ENCODE measurements around the gene ATG9B.
"Not testable (repeated sequence)": the region's sequence is repeated elsewhere in the genome, so short reads cannot be mapped to it uniquely, and the experiment has no call there.

ATG9B gene

DNA sequence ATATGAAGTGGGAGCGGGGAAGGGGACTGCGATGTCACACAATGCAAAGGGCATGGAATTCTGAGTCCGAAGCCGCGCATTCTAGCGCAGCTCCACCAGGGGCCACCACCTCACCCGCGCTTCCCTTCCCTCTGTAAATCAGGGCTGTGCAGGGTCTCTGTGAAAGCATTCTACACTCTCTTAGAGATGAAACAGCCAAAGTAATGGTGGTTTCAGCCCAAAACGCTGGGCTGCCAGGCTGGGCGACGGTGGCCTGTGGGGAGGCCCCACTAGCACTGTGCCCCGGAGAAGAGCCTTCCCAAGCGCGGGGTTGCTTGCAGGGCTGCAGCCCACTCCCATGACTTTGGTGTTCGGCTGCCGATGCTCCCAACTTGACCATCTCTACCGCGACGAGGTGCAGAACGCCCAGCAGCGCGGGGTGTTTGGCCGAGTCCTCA is 11.4 kb downstream of the ATG9B start:
- H3K4me1 ChIP-seq (ENCODE audit: low read length) = peaks cover 8% of the 10 kb centered on the region; the same call in 1 of the 2 replicates
- no peaks in the 10 kb centered on the region for H3K36me3 ChIP-seq (replicated peaks; ENCODE audit: insufficient read depth, low read length)
- no peak overlapping the region for H3K4me3 ChIP-seq (ENCODE audit: low read length)
- TF ChIP-seq EZH2 (optimal IDR thresholded peaks at IDR 0.05; ENCODE audit: low read depth, low read length) = no peak
- TF ChIP-seq, protein P1, sequence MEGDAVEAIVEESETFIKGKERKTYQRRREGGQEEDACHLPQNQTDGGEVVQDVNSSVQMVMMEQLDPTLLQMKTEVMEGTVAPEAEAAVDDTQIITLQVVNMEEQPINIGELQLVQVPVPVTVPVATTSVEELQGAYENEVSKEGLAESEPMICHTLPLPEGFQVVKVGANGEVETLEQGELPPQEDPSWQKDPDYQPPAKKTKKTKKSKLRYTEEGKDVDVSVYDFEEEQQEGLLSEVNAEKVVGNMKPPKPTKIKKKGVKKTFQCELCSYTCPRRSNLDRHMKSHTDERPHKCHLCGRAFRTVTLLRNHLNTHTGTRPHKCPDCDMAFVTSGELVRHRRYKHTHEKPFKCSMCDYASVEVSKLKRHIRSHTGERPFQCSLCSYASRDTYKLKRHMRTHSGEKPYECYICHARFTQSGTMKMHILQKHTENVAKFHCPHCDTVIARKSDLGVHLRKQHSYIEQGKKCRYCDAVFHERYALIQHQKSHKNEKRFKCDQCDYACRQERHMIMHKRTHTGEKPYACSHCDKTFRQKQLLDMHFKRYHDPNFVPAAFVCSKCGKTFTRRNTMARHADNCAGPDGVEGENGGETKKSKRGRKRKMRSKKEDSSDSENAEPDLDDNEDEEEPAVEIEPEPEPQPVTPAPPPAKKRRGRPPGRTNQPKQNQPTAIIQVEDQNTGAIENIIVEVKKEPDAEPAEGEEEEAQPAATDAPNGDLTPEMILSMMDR (IDR thresholded peaks at IDR 0.05; ENCODE audit: low read length) = peak; percentile 61
- no peaks in the 10 kb centered on the region for H3K9me3 ChIP-seq (replicated peaks; ENCODE audit: insufficient read depth, low read length)
- no peak for DNase-seq
- H3K27me3 ChIP-seq (replicated peaks; ENCODE audit: insufficient read depth, low read length) = peaks cover 42% of the 10 kb centered on the region
- H3K79me2 ChIP-seq (ENCODE audit: low read length) = no peaks in the 10 kb centered on the region
- H3K27ac ChIP-seq (ENCODE audit: low read length) = no peak overlapping the region
- H3K9ac ChIP-seq (ENCODE audit: low read length) = no peak overlapping the region
- no peak overlapping the region; the same call in 1 of the 2 replicates for H2AFZ ChIP-seq (ENCODE audit: low read length)
- H3F3A ChIP-seq (ENCODE audit: insufficient read depth, low read length) = 0 out of 2 replicates have a peak, but pooled peaks cover 4% of the 10 kb centered on the region
- no peaks in the 10 kb centered on the region for H4K20me1 ChIP-seq (ENCODE audit: insufficient read depth, low read length)
- peak overlapping the region; percentile 88; the same call in 1 of the 2 replicates for H3K4me2 ChIP-seq (ENCODE audit: low read depth, low read length)
- H3K9me2 ChIP-seq (replicated peaks; ENCODE audit: insufficient read depth, low read length) = no peaks in the 10 kb centered on the region

DNA sequence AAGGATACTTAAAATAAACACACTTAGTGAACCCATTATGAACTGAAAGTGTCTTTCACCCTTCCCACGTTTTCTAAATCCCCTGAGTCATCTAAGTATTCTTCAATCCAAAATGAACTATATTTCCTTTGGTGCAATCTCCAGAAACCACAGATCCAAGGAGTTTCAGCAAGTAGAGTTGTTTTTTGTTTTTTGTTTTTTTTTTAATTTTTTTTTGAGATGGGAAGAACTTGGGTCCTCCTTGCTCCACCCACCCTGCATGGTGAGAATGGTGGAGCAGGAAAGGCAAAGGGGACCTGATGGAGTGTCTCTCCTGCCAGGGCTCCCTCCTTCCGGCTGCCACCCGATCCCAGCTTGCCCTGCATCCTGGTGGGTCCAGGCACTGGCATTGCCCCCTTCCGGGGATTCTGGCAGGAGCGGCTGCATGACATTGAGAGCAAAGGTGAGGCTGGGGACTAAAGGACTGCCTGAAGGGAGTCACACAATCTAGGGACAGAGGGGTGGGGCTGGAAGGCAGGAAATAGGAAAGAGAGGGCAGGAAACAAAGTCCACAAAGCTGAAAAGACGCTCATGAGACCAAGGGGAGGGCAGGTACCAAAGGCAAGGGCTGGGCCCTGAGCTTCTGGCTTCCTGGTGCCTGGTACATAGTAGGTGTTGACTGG is 12.1 kb downstream of the ATG9B start:
- Histone ChIP-seq H3K27ac (ENCODE audit: low read length) (no peak overlapping the region), H3K79me2 (ENCODE audit: low read length) (no peaks in the 10 kb centered on the region), H3K36me3 (replicated peaks; ENCODE audit: insufficient read depth, low read length) (no peaks in the 10 kb centered on the region), H2AFZ (ENCODE audit: low read length) (no peak overlapping the region), H3K4me1 (ENCODE audit: low read length) (peaks cover 8% of the 10 kb centered on the region; the same call in 1 of the 2 replicates), H4K20me1 (ENCODE audit: insufficient read depth, low read length) (no peaks in the 10 kb centered on the region), H3K9me2 (replicated peaks; ENCODE audit: insufficient read depth, low read length) (no peaks in the 10 kb centered on the region), H3K9me3 (replicated peaks; ENCODE audit: insufficient read depth, low read length) (no peaks in the 10 kb centered on the region), H3F3A (ENCODE audit: insufficient read depth, low read length) (0 out of 2 replicates have a peak, but pooled peaks cover 4% of the 10 kb centered on the region), H3K4me2 (ENCODE audit: low read depth, low read length) (no peak overlapping the region), H3K4me3 (ENCODE audit: low read length) (no peak overlapping the region), H3K27me3 (replicated peaks; ENCODE audit: insufficient read depth, low read length) (peaks cover 38% of the 10 kb centered on the region), H3K9ac (ENCODE audit: low read length) (no peak overlapping the region)
- no peak for DNase-seq
- no peak for TF ChIP-seq EZH2phosphoT487 (IDR thresholded peaks at IDR 0.05; ENCODE audit: low read length)
- TF ChIP-seq EZH2 (optimal IDR thresholded peaks at IDR 0.05; ENCODE audit: low read depth, low read length) = no peak

DNA sequence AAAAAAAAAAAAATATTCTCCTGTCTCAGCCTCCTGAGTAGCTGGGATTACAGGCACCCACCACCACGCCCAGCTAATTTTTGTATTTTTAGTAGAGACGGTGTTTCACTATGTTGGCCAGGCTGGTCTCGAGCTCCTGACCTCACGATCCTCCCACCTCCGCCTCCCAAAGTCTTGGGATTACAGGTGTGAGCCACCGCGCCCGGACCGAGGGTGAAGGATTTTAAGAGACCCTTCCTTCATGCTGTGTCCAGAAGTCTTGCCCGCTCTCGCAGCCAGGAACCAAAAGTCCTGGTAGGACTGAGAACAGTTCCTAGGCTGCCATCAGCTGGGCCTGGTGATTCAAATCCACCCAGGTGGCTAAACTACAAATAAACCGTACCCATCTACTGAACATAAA is 12.7 kb downstream of the ATG9B start:
- not testable (repeated sequence) for H2AFZ ChIP-seq (ENCODE audit: low read length); H3K79me2 ChIP-seq (ENCODE audit: low read length); H3K4me2 ChIP-seq (ENCODE audit: low read depth, low read length); H3K9me3 ChIP-seq (replicated peaks; ENCODE audit: insufficient read depth, low read length); H3K4me1 ChIP-seq (ENCODE audit: low read length); H3K9ac ChIP-seq (ENCODE audit: low read length); H3K27ac ChIP-seq (ENCODE audit: low read length); H3K9me2 ChIP-seq (replicated peaks; ENCODE audit: insufficient read depth, low read length); H3K36me3 ChIP-seq (replicated peaks; ENCODE audit: insufficient read depth, low read length); DNase-seq; H3F3A ChIP-seq (ENCODE audit: insufficient read depth, low read length); H4K20me1 ChIP-seq (ENCODE audit: insufficient read depth, low read length); H3K4me3 ChIP-seq (ENCODE audit: low read length)
- peaks cover 32% of the 10 kb centered on the region for H3K27me3 ChIP-seq (replicated peaks; ENCODE audit: insufficient read depth, low read length)

DNA sequence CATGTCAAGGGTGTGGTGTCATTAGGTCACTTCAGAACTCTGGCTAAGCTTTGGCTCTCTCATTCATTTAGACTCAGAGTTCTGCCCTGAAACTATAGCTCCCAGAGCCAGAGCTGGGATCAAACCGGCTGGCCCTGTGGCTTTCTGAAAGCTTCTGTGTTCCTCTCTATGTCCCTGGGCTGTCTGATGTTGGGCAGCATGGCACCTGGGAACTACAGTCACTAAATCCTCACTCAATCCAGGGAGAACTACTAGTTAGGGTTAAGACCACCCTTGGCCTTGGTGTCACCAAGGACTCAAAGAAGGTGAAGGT is 13.2 kb downstream of the ATG9B start:
- Histone ChIP-seq H3K27me3 (replicated peaks; ENCODE audit: insufficient read depth, low read length) (peaks cover 26% of the 10 kb centered on the region), H3K4me2 (ENCODE audit: low read depth, low read length) (no peak overlapping the region), H3K79me2 (ENCODE audit: low read length) (no peaks in the 10 kb centered on the region), H3K4me1 (ENCODE audit: low read length) (peaks cover 8% of the 10 kb centered on the region; the same call in 1 of the 2 replicates), H3F3A (ENCODE audit: insufficient read depth, low read length) (0 out of 2 replicates have a peak, but pooled peaks cover 4% of the 10 kb centered on the region), H3K9me3 (replicated peaks; ENCODE audit: insufficient read depth, low read length) (no peaks in the 10 kb centered on the region), H3K9me2 (replicated peaks; ENCODE audit: insufficient read depth, low read length) (no peaks in the 10 kb centered on the region), H3K4me3 (ENCODE audit: low read length) (no peak overlapping the region), H4K20me1 (ENCODE audit: insufficient read depth, low read length) (no peaks in the 10 kb centered on the region), H2AFZ (ENCODE audit: low read length) (no peak overlapping the region), H3K9ac (ENCODE audit: low read length) (no peak overlapping the region), H3K27ac (ENCODE audit: low read length) (no peak overlapping the region), H3K36me3 (replicated peaks; ENCODE audit: insufficient read depth, low read length) (no peaks in the 10 kb centered on the region)
- DNase-seq = no peak
- TF ChIP-seq EZH2 (optimal IDR thresholded peaks at IDR 0.05; ENCODE audit: low read depth, low read length) = no peak
- no peak for TF ChIP-seq EZH2phosphoT487 (IDR thresholded peaks at IDR 0.05; ENCODE audit: low read length)
- TF ChIP-seq, protein P1 (IDR thresholded peaks at IDR 0.05; ENCODE audit: low read length) = no peak

All from MM.1S (cell line).